GM12865 (cell line): ENCODE measurements around the gene GPS1.

Experiments used
- DNase-seq: peaks from one replicate; pipeline ENCODE4 v3.0.0; 2010; ENCODE audit warnings: low read depth
- H3K4me3 ChIP-seq: 2 replicates; pipeline ENCODE4 v1.5.1; 2011; ENCODE audit warnings: mild to moderate bottlenecking, low read depth, low read length, control low read depth
- TF ChIP-seq, protein P1 (sequence below): IDR thresholded peaks from 2 replicates; pipeline ENCODE4 v1.5.1; 2011; ENCODE audit warnings: low read length, control low read depth, low read depth, inconsistent platforms; ENCODE audit not compliant: insufficient read depth; ENCODE audit errors: missing control alignments

Gene GPS1

DNA sequence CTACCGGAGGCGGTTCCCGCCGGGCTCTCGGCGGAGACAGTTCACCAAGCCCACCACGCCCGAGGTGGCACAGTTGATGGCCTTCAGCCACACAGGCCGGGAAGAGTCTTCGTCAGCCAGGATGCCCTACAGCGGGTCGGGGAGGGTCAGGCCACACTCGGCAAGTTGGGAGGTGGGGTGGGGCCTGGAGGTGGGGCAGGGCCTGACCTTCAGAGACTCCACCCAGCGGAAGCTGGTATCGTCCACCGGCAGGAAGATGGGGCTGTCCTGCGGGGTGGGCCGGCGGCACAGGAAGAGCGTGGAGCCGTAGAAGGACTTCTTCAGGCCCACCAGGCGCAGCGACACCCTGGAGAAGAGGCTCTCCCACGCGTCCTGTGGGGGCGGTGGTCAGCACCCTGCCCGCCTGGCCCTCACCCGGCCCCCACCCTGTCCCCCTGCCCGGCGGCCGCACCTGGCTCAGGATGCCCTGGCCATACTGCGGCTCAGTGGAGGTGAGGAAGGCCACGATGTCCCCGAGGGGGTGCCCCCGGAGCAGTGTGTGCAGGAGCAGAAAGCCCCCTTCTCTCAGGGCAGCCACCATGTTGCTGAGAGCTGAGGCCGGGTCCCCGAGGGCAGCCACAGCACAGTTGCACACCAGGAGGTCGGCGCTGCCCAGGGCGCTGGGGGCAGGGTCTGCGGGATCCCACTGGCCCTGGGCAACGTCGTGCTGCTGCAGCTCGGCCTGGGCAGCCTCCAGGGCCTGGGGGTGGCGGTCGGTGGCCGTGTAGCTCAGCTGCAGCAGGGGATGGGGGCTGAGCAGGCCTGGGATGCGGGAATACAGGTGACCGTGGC is 33.5 kb downstream of the GPS1 start:
- no peak for DNase-seq
- TF ChIP-seq, protein P1, sequence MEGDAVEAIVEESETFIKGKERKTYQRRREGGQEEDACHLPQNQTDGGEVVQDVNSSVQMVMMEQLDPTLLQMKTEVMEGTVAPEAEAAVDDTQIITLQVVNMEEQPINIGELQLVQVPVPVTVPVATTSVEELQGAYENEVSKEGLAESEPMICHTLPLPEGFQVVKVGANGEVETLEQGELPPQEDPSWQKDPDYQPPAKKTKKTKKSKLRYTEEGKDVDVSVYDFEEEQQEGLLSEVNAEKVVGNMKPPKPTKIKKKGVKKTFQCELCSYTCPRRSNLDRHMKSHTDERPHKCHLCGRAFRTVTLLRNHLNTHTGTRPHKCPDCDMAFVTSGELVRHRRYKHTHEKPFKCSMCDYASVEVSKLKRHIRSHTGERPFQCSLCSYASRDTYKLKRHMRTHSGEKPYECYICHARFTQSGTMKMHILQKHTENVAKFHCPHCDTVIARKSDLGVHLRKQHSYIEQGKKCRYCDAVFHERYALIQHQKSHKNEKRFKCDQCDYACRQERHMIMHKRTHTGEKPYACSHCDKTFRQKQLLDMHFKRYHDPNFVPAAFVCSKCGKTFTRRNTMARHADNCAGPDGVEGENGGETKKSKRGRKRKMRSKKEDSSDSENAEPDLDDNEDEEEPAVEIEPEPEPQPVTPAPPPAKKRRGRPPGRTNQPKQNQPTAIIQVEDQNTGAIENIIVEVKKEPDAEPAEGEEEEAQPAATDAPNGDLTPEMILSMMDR: no peak
- H3K4me3 ChIP-seq: no peak overlapping the region

DNA sequence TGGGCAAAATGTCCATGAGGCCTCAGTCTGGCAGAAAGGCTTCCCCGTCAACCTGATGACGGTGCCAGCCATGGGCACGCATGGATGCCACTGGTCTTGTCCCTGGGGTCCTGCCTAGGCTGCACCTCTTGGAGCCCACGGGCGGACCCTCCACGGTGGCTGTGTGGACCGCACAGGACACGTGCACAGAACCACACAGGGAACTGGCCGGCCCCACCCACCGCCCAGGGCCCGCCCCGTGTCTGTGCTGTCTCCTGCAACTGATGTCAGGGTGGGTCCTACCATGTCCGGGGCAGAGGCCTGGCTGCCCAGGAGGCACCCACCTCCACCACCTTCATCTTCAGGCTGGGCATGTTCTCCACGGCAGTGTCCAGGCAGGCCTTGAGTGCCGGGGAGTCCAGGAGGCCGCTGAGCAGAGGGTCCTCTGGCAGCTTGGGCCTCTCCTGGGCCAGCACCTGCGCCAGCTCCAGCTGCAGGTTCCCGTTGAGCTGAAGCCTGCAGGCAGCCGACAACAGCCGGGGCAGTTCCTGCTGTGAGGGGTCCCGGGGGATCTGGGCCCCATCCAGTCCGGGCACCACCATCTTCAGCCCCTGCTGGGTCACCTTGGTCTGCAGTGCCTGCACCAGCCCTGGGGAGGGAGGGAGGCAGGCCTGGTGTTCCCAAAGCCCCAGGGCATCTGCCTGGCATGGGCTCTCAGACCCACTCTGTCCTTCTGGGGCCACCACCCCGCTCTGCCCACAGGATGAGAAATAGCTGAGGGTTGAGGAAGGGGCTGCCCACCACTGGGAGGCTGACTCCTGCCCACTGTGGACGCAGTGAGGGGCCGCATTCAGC is 34.5 kb downstream of the GPS1 start:
- DNase-seq: no peak
- no peak overlapping the region for H3K4me3 ChIP-seq
- TF ChIP-seq, protein P1: no peak

DNA sequence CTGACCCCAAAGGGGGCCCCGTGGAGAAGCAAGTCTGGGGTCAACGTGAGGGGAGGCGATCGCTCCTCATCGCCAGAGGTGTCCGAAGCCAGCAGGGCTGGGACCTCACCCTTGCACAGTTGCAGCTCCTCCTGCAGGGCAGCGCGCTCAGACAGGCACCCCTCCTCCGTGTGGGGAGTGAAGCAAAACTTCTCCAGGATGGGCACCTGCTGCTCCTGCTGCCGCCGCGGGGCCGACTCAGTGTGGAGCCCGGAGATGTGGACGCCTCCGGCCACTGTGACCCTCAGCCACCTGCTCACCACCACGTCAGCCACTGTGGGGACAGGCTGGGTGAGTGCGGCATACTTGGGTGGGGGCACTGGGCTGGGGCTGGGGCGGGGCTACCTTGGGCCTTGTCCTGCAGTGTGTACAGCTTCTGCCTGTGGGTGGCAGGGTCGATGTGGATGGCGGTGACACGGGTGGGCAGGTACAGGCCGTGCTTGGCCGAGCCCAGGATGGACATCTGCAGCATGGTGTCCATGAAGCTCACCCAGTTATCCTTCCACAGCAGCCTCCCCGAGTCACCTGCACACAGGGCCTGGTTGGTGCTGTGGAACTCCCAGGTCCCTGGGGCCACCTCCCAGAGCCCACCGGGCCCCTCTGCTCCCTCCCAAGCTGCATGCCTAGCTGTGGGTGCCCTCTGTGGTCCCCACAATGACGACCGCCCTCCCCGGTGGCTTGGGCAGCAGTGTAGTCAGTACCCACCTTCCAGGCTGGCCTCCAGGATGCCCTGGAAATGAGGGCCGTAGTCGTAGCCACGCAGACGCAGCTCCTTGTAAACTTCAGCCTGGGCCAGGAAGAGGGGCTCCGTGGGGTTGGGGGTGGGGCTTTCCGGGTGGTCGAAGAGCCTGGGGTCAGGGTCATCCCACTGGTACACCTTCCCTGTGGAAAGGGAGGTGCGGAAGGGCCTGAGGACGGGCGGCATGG is 35.5 kb downstream of the GPS1 start:
- no peak overlapping the region for H3K4me3 ChIP-seq
- TF ChIP-seq, protein P1: no peak
- DNase-seq: no peak

DNA sequence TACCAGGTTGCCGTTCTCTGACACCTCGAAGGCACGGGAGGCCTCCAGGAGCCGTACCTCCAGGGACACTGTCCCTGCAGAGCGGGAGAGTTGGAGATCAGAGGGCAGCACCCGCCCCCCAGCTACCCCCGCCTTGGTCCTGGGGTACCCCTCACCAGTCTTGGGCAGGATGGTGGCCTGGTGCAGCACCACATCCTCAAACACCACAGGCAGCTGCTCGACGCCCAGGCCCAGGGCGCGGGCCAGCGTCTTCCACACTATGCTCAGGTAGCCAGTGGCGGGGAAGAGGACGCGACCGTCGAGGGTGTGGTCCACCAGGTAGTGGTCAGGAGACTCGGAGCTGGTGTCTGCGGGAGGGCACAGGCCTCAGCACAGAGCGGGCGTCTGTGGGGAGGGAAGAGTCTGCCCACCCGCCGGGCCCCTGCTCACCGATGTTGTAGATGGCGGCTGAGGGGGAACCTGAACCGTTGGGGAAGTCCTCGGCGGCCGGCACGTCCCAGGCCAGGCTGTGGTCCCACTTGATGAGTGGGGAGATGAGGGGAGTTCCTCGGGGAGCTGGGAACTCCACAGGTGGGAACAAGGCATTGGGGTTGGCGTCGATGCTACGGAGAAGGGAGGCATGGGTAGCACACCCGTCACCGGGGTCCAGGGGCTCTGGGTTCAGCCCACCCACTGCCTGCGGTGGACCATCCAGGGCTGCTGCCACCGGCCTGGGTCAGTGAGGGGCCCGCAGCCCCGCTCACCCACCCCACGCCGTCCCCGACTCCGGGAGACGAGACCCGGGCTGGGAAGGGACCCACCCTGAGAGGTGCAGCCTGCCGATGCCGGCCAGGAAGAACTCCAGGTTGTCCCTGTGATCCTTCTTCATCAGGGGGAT is 36.5 kb downstream of the GPS1 start:
- TF ChIP-seq, protein P1: no peak
- no peak overlapping the region for H3K4me3 ChIP-seq
- no peak for DNase-seq

DNA sequence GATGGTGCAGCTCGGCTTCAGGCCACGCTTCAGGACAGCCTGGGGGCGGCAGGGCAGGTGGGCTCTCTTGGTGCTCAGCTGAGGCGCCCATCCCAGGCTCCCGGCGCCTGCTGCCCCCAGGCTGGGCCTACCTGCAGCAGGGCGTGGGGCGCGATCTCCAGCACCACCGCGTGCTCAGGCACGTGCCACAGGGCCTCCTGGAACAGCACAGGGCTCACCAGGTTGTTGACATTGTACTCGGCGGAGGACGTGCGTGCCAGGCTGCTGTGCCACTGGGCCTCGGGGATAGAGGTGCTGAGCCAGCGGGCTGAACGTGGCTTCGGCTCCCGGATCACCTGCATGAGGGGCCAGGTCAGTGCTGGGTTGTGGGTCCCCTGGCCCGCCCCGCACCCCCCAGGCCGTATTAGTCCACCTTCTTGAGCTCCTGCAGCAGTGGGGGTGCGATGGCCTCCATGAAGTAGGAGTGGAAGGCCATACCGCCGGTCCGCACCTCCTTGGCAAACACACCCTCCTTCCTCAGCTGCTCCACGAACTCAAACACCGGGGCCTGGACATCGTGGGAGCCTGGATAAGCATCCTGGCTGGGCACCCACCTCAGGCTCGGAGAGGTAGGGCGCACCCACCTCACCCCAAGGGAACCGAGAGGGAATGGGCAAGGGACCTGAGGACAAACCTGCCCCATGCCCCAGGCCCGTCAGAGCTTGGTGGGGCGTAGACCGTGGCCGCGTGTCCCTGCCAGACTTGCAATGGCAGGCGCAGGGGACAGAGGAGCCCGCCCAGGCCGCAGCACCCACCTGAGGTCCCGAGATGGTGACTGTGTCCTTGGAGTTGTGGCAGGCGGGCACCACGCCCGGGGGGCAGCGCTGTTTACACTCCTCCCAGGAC is 37.4 kb downstream of the GPS1 start:
- DNase-seq: no peak
- TF ChIP-seq, protein P1: no peak
- no peak overlapping the region for H3K4me3 ChIP-seq
